HEK293T (cell line): ENCODE data around the gene TRIM15.
"Not testable (repeated sequence)": the region's sequence is repeated elsewhere in the genome, so short reads cannot be mapped to it uniquely, and the experiment has no call there.

Source experiments
- CTCF ChIA-PET: fragments of 350-600 bp; formaldehyde crosslinking; extraction: SDS; loops from one replicate; lab custom pipeline; 2021; ENCODE audit warnings: antibody characterized with exemption, inconsistent platforms; lab: Yijun Ruan, JAX
- POLR2A ChIA-PET: fragments of 350-600 bp; formaldehyde crosslinking; extraction: SDS; loops from one replicate; lab custom pipeline; 2020; ENCODE audit warnings: antibody characterized with exemption, inconsistent platforms; lab: Yijun Ruan, JAX
- DNase-seq: peaks from one replicate; pipeline ENCODE4 v3.0.0; 2012; ENCODE audit warnings: mixed read lengths; ENCODE audit errors: extremely low spot score
- ARNT ChIP-seq: fragments of 450-650 bp; IDR thresholded peaks from 2 replicates; pipeline ENCODE4 v1.6.1; 2017; ENCODE audit warnings: mild to moderate bottlenecking
- BHLHE40 ChIP-seq: fragments of 450-650 bp; IDR thresholded peaks from 2 replicates; pipeline ENCODE4 v1.6.1; 2016; ENCODE audit warnings: mild to moderate bottlenecking, moderate library complexity, borderline replicate concordance
- CTBP1 ChIP-seq: fragments of 450-650 bp; IDR thresholded peaks from 2 replicates; pipeline ENCODE4 v1.6.1; 2016; ENCODE audit warnings: borderline replicate concordance
- ELF4 ChIP-seq: fragments of 450-650 bp; IDR thresholded peaks from 2 replicates; pipeline ENCODE4 v1.6.1; 2017; ENCODE audit warnings: antibody characterized with exemption
- FOXA1 ChIP-seq: fragments of 450-650 bp; IDR thresholded peaks from 2 replicates; pipeline ENCODE4 v1.6.1; 2016; ENCODE audit warnings: mild to moderate bottlenecking
- FOXK2 ChIP-seq: fragments of 450-650 bp; IDR thresholded peaks from 2 replicates; pipeline ENCODE4 v1.6.1; 2016; ENCODE audit warnings: mild to moderate bottlenecking
- FOXM1 ChIP-seq: fragments of 450-650 bp; IDR thresholded peaks from 2 replicates; pipeline ENCODE4 v1.6.1; 2017; ENCODE audit warnings: mild to moderate bottlenecking, borderline replicate concordance
- HDGF ChIP-seq: fragments of 450-650 bp; IDR thresholded peaks from 2 replicates; pipeline ENCODE4 v1.6.1; 2017; ENCODE audit warnings: antibody characterized with exemption, borderline replicate concordance
- L3MBTL2 ChIP-seq: fragments of 450-650 bp; conservative IDR thresholded peaks from 2 replicates; pipeline ENCODE4 v1.6.1; 2016; ENCODE audit warnings: mild to moderate bottlenecking
- LEF1 ChIP-seq: fragments of 450-650 bp; IDR thresholded peaks from 2 replicates; pipeline ENCODE4 v1.6.1; 2017; ENCODE audit warnings: mild to moderate bottlenecking, borderline replicate concordance
- NFRKB ChIP-seq: fragments of 450-650 bp; IDR thresholded peaks from 2 replicates; pipeline ENCODE4 v1.6.1; 2016; ENCODE audit warnings: mild to moderate bottlenecking, moderate library complexity
- PKNOX1 ChIP-seq: fragments of 450-650 bp; IDR thresholded peaks from 2 replicates; pipeline ENCODE4 v1.6.1; 2016
- SP1 ChIP-seq: fragments of 450-650 bp; IDR thresholded peaks from 2 replicates; pipeline ENCODE4 v1.6.1; 2017
- SUZ12 ChIP-seq: fragments of 450-650 bp; IDR thresholded peaks from 2 replicates; pipeline ENCODE4 v1.6.1; 2016; ENCODE audit warnings: mild to moderate bottlenecking
- TARDBP ChIP-seq: fragments of 450-650 bp; IDR thresholded peaks from 2 replicates; pipeline ENCODE4 v1.6.1; 2016
- ZNF384 ChIP-seq: fragments of 450-650 bp; IDR thresholded peaks from 2 replicates; pipeline ENCODE4 v1.6.1; 2016

Gene TRIM15

GRCh38 chr6:30163090-30163917, at the start of gene TRIM15:
TSS of gene TRIM15 (plus strand) at chr6:30163546. CDS start at chr6:30163685, 139 bp downstream.
- ChIA-PET CTCF (interaction anchor here (0.9 to 1.5 kb wide), 2 partner anchors 12 to 33 kb away, joined by 3 to 5 read pairs; no protein-coding TSS in a partner anchor), POLR2A (interaction anchor here (1.0 kb wide), 1 partner anchor 61 kb away, joined by 3 read pairs; no protein-coding TSS in a partner anchor)
- no peak for DNase-seq
- no peak for TF ChIP-seq CTBP1
- no peak for TF ChIP-seq HDGF
- no peak for TF ChIP-seq LEF1
- no peak for TF ChIP-seq NFRKB
- TF ChIP-seq FOXM1 = no peak
- no peak for TF ChIP-seq BHLHE40
- no peak for TF ChIP-seq FOXK2
- no peak for TF ChIP-seq ZNF384
- TF ChIP-seq TARDBP = no peak
- no peak for TF ChIP-seq ELF4
- TF ChIP-seq SP1 = no peak
- no peak for TF ChIP-seq SUZ12
- TF ChIP-seq PKNOX1 = no peak
- no peak for TF ChIP-seq FOXA1
- no peak for TF ChIP-seq ARNT
- no peak for TF ChIP-seq L3MBTL2

- ChIA-PET CTCF (interaction anchor here (0.7 to 1.7 kb wide), 3 partner anchors 12 to 18 kb away, joined by 3 to 7 read pairs (median 3); no protein-coding TSS in a partner anchor), POLR2A (interaction anchor here (1.2 to 1.4 kb wide), 2 partner anchors 12 to 53 kb away, joined by 3 read pairs; partner anchors contain the start of gene POLR1H)
- no peak for DNase-seq
- TF ChIP-seq FOXK2 (no peak), ARNT (no peak), FOXM1 (no peak), PKNOX1 (no peak), L3MBTL2 (no peak), SP1 (no peak), FOXA1 (no peak)
Observed at GRCh38 chr6:30113841-30114240, 49.5 kb upstream of the TRIM15 start.

GRCh38 chr6:30116724-30117123, 46.6 kb upstream of the TRIM15 start:
- no peak for DNase-seq
- ChIA-PET CTCF (no interaction called here), POLR2A (no interaction called here)
- TF ChIP-seq CTBP1 = no peak
- no peak for TF ChIP-seq TARDBP

GRCh38 chr6:30118691-30119090, 44.7 kb upstream of the TRIM15 start:
- ChIA-PET POLR2A (interaction anchor here (1.2 kb wide), 1 partner anchor 17 kb away, joined by 4 read pairs; no protein-coding TSS in a partner anchor), CTCF (interaction anchor here (1.9 kb wide), 1 partner anchor 14 kb away, joined by 5 read pairs; no protein-coding TSS in a partner anchor)
- DNase-seq = not testable (repeated sequence)

- ChIA-PET POLR2A (interaction anchor here (1.1 to 1.5 kb wide), 2 partner anchors 20 to 61 kb away, joined by 3 to 5 read pairs; partner anchors contain the start of gene POLR1H), CTCF (interaction anchor here (1.9 kb wide), 1 partner anchor 10 kb away, joined by 18 read pairs; no protein-coding TSS in a partner anchor)
- no peak for DNase-seq
- TF ChIP-seq ZNF384 (no peak), ELF4 (no peak), FOXA1 (no peak), CTBP1 (no peak), LEF1 (no peak), SUZ12 (no peak), ARNT (no peak), NFRKB (no peak), SP1 (no peak)
Observed at GRCh38 chr6:30121446-30122366, 41.6 kb upstream of the TRIM15 start.

GRCh38 chr6:30122515-30122914, 40.8 kb upstream of the TRIM15 start:
- TF ChIP-seq PKNOX1 (peak; percentile 57), FOXM1 (no peak)
- ChIA-PET POLR2A (interaction anchor here (1.1 to 1.5 kb wide), 2 partner anchors 21 to 62 kb away, joined by 3 to 5 read pairs; partner anchors contain the start of gene POLR1H), CTCF (interaction anchor here (1.9 kb wide), 1 partner anchor 9 kb away, joined by 18 read pairs; no protein-coding TSS in a partner anchor)
- no peak for DNase-seq
